Transverse colon (tissue), 4 donors: ENCODE results near the gene PLCB1. TPM values are rescaled to one million over a fixed set of nuclear protein-coding genes. Genes with fewer than 3 reads are reported as not detected.

Experiments used
- DNase-seq: peaks from one replicate; pipeline ENCODE4 v3.0.0-alpha.2; 2019
- H3K27ac ChIP-seq, 4 donors: fragments of 200-600 bp; sonication (generic); 2 replicates each; pipeline ENCODE4 v1.5.1; 2016 to 2018; ENCODE audit warnings: inconsistent platforms in 4 of 4
- H3K27me3 ChIP-seq: fragments of 200-600 bp; sonication (generic); 2 replicates; pipeline ENCODE4 v1.5.1; 2017; ENCODE audit warnings: inconsistent platforms
- H3K36me3 ChIP-seq, 4 donors: fragments of 200-600 bp; sonication (generic); 2 replicates each; pipeline ENCODE4 v1.5.1; 2017 to 2019; ENCODE audit warnings: inconsistent platforms in 4 of 4
- H3K4me1 ChIP-seq, 4 donors: fragments of 200-600 bp; sonication (generic); 2 replicates each; pipeline ENCODE4 v1.5.1; 2017 to 2020; ENCODE audit warnings: inconsistent platforms in 4 of 4
- H3K4me3 ChIP-seq, 4 donors: fragments of 200-600 bp; sonication (generic); 1 replicate in 1 of 4; 2 replicates in 3 of 4; pipeline versions ENCODE4 v1.5.1 to v1.6.1; 2017 to 2019; ENCODE audit warnings: inconsistent platforms in 4 of 4
- H3K9me3 ChIP-seq, 2 donors: fragments of 200-600 bp; sonication (generic); 2 replicates each; pipeline ENCODE4 v1.5.1; 2017 to 2019; ENCODE audit warnings: inconsistent platforms in 2 of 2
- CTCF ChIP-seq, 5 experiments: fragments of 200-600 bp in 3 of 5; fragments of 450-650 bp in 2 of 5; sonication (generic) in 3 of 5; IDR thresholded peaks; 1 replicate in 2 of 5; 2 replicates in 3 of 5; pipeline ENCODE4 v1.5.1; 2016 to 2017; ENCODE audit warnings: antibody characterized with exemption in 5 of 5, inconsistent platforms in 3 of 5, mild to moderate bottlenecking in 2 of 5, moderate library complexity in 1 of 5
- EP300 ChIP-seq: sonication (generic); formaldehyde crosslinking; IDR thresholded peaks from one replicate; pipeline ENCODE4 v1.6.1; 2017; ENCODE audit warnings: antibody characterized with exemption, low read depth
- POLR2A ChIP-seq: fragments of 450-650 bp; IDR thresholded peaks from one replicate; pipeline ENCODE4 v1.6.1; 2016; ENCODE audit warnings: antibody characterized with exemption, mild to moderate bottlenecking, moderate library complexity
- POLR2AphosphoS5 ChIP-seq, 3 donors: sonication (generic); formaldehyde crosslinking; IDR thresholded peaks; one replicate each; pipeline ENCODE4 v1.6.1; 2016; ENCODE audit warnings: antibody characterized with exemption in 3 of 3
- WGBS, 2 donors: methylation state at CpG; one replicate each; pipeline ENCODE4 v1.1.5; 2018; ENCODE audit warnings: low coverage in 1 of 2; 5-methylcytosine and 5-hydroxymethylcytosine counted together
- in situ Hi-C, 4 donors: fragments of 200-750 bp; cut with MboI; loops; one replicate each; pipeline versions ENCODE4 v1.15.0 to v1.15.1; 2017; ENCODE audit warnings: low sequenced_read_pairs in 3 of 4, low pct_ligation_motif_present in 1 of 4, low pct_unique_long_range_greater_than_20kb in 1 of 4
- intact Hi-C: fragments of 100-400 bp; cut with DNase I; formaldehyde crosslinking; loops from one replicate; pipeline ENCODE4 v1.15.1; 2023; ENCODE audit warnings: low total_unique reads
- total RNA-seq, 4 donors: library from RNA; depleted of rRNA; stranded (reverse); fragments of >200 nt; gene quantifications; one replicate each; pipeline ENCODE4 v1.1.0, GENCODE V29; 2016

The PLCB1 gene
- total RNA-seq, 4 donors from 2014 or later = 13.1 to 18.6 (median 15.8) TPM

DNA sequence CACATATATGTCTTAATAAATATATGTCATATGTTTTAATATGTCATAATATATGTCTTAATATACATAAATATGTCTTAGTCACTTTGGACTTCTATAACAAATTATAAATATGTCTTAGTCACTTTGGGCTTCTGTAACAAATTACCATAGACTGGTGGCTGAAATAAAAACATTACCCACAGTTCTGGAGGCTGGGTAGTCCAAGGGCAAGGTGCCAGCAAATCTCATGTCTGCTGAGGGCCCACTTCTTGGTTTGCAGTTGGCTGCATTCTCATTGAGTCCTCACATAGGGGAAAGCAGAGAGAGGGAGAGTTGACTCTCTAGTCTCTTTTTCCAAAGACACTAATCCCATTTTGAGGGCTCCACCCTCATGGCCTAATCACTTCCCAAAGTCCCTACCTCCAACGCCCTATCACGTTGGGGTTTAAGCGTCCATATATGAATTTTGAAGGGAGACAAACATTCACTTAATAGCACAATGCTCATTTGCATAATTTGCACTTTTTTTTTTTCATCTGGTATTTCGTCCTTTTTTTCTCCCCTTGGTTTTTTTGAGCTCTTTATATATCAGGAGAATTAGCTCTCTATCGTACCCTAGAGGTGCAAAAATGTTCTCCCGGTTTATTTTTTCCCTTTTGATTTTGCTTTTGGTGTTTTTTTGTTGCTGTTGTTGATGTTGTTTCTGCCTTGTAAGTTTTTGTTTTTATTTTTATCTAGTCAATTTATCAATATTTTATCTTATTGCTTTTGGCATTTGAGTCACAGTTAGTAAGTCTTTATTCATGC is 266.4 kb downstream of the PLCB1 start:
- intact Hi-C loops = no loop called here
- H3K27ac ChIP-seq = no peak overlapping the region
- H3K36me3 ChIP-seq = no peaks in the 10 kb centered on the region
- no peak overlapping the region for H3K4me3 ChIP-seq
- H3K27me3 ChIP-seq = no peaks in the 10 kb centered on the region
- no peaks in the 10 kb centered on the region for H3K4me1 ChIP-seq
- H3K9me3 ChIP-seq = no peaks in the 10 kb centered on the region
- 86 to 89% methylated on average over 3 to 6 of the region's 6 CpGs for WGBS, 2 donors
- in situ Hi-C loops = loop anchor here in 3 of 4 donors (25.0 kb wide), 2 partner anchors 261 to 361 kb away; partner anchors contain the start of gene PLCB1 (in 2 of the 3)
- no peak for DNase-seq
- TF ChIP-seq POLR2AphosphoS5 (IDR thresholded peaks at IDR 0.05) = no peak
- no peak for TF ChIP-seq EP300
- no peak for TF ChIP-seq CTCF (IDR thresholded peaks at IDR 0.05)
- TF ChIP-seq POLR2A = no peak

- Histone ChIP-seq H3K36me3 (no peaks in the 10 kb centered on the region), H3K9me3 (no peaks in the 10 kb centered on the region), H3K27ac (no peak overlapping the region), H3K4me1 (no peaks in the 10 kb centered on the region), H3K27me3 (no peaks in the 10 kb centered on the region), H3K4me3 (no peak overlapping the region)
- TF ChIP-seq CTCF (IDR thresholded peaks at IDR 0.05) = no peak
- no peak for TF ChIP-seq POLR2AphosphoS5 (IDR thresholded peaks at IDR 0.05)
- no peak for TF ChIP-seq EP300
- no peak for TF ChIP-seq POLR2A
- no peak for DNase-seq
- intact Hi-C loops = no loop called here
- in situ Hi-C loops = loop anchor here in 3 of 4 donors (25.0 kb wide), 2 partner anchors 263 to 363 kb away; partner anchors contain the start of gene PLCB1 (in 2 of the 3)
Measured at GRCh38 chr20:8399947-8400346, 267.9 kb downstream of the PLCB1 start.

- Histone ChIP-seq H3K27me3 (no peaks in the 10 kb centered on the region), H3K9me3 (no peaks in the 10 kb centered on the region), H3K27ac (no peak overlapping the region), H3K4me3 (no peak overlapping the region), H3K36me3 (no peaks in the 10 kb centered on the region), H3K4me1 (no peaks in the 10 kb centered on the region)
- TF ChIP-seq POLR2A (no peak), EP300 (no peak), POLR2AphosphoS5 (IDR thresholded peaks at IDR 0.05) (no peak), CTCF (IDR thresholded peaks at IDR 0.05) (no peak)
- in situ Hi-C loops (no loop called here), intact Hi-C loops (no loop called here)
- WGBS, 2 donors = 66 to 67% methylated on average over 3 of the region's 3 CpGs
- no peak for DNase-seq
Measured at GRCh38 chr20:8400486-8400885, 268.4 kb downstream of the PLCB1 start.

DNA sequence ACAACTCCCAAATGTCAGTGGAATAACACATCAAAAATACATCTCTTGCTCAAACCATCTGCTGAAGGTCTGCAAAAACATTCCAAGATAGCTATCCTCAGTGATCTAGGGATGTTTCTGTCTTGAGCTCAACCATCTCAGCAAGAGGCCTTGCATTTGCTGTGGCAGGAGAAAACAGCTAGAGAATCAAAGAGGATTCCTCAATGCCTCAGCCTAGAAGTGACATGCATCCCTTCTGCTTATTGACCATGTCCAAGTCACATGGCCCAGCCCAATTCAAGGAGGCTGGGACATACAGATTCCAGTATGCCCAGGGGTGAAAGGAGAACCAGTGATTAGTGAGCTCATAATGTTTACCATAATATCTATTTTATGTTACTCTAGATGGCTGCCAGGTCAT is 269.5 kb downstream of the PLCB1 start:
- H3K36me3 ChIP-seq = no peaks in the 10 kb centered on the region
- DNase-seq = no peak
- H3K4me3 ChIP-seq = no peak overlapping the region
- in situ Hi-C loops (no loop called here), intact Hi-C loops (no loop called here)
- H3K9me3 ChIP-seq = no peaks in the 10 kb centered on the region
- no peaks in the 10 kb centered on the region for H3K27me3 ChIP-seq
- TF ChIP-seq POLR2A (no peak), CTCF (IDR thresholded peaks at IDR 0.05) (no peak), POLR2AphosphoS5 (IDR thresholded peaks at IDR 0.05) (no peak), EP300 (no peak)
- no peak overlapping the region for H3K27ac ChIP-seq
- H3K4me1 ChIP-seq = no peaks in the 10 kb centered on the region
